H1 (cell line): ENCODE data around the gene BBC3. TPM values are rescaled to one million over a fixed set of nuclear protein-coding genes. Genes with fewer than 3 reads are reported as not detected.

Source experiments
- CEBPB ChIP-seq: IDR thresholded peaks from 2 replicates; pipeline ENCODE4 v1.6.1; 2012; ENCODE audit warnings: low read depth, low read length
- HDAC2 ChIP-seq, 2 experiments: fragments of 300-600 bp in 1 of 2; sonication (generic) in 1 of 2; IDR thresholded peaks; 2 replicates each; pipeline ENCODE4 v1.6.1; 2011 to 2012; ENCODE audit warnings: low read depth in 2 of 2, low read length in 2 of 2, mild to moderate bottlenecking in 2 of 2, moderate library complexity in 2 of 2, borderline replicate concordance in 1 of 2, inconsistent platforms in 1 of 2
- KDM4A ChIP-seq: IDR thresholded peaks from one replicate; pipeline ENCODE4 v1.7.1; 2012; ENCODE audit warnings: low read depth, mild to moderate bottlenecking, moderate library complexity, low read length, inconsistent platforms; ENCODE audit not compliant: severe bottlenecking
- KDM5A ChIP-seq: fragments of 200-600 bp; IDR thresholded peaks from 2 replicates; pipeline ENCODE4 v1.7.1; 2012; ENCODE audit warnings: mild to moderate bottlenecking, low read length, inconsistent platforms, mixed read lengths
- SIX5 ChIP-seq: IDR thresholded peaks from 2 replicates; pipeline ENCODE4 v1.6.1; 2011; ENCODE audit warnings: mild to moderate bottlenecking, low read depth, low read length
- SRF ChIP-seq: IDR thresholded peaks from 2 replicates; pipeline ENCODE4 v1.6.1; 2011; ENCODE audit warnings: mild to moderate bottlenecking, low read depth, low read length, moderate library complexity
- TAF7 ChIP-seq: optimal IDR thresholded peaks from 2 replicates; pipeline ENCODE3; 2011; ENCODE audit warnings: low read depth, mild to moderate bottlenecking, inconsistent platforms, low read length, moderate library complexity, borderline replicate concordance
- YY1 ChIP-seq: IDR thresholded peaks from 2 replicates; pipeline ENCODE4 v1.6.1; 2011; ENCODE audit warnings: low read depth, mild to moderate bottlenecking, low read length
- polyA plus RNA-seq, 7 experiments: library from polyadenylated mRNA; depleted of rRNA in 3 of 7; stranded (reverse) in 5 of 7; unstranded in 2 of 7; fragments of >200 nt in 5 of 7; fragments of 200-250 nt in 2 of 7; gene quantifications; 1 replicate in 5 of 7; 2 replicates in 1 of 7; 4 replicates in 1 of 7; pipeline versions ENCODE4 v1.2.1 to v1.2.3, GENCODE V29; 2011 to 2013; ENCODE audit warnings: missing spikeins in 2 of 7, mixed read lengths in 2 of 7
- total RNA-seq: library from RNA; stranded (reverse); fragmentation: NEBNext Ultra II Directional; extraction: Animal tissue kit (Norgen Biotek cat#: 25700); gene quantifications from 2 replicates; pipeline ENCODE4 v1.2.1, GENCODE V29; 2021

BBC3 gene
- total and polyA plus RNA-seq, 2 of the 8 experiments (the other 6 are each of a cell fraction or from before 2014, with no cell fraction given) = 13.2 to 21.6 TPM

- TF ChIP-seq HDAC2 (IDR thresholded peaks at IDR 0.05; ENCODE audit: borderline replicate concordance in 1 of 2, low read depth in 2 of 2, low read length in 2 of 2) (no peak), YY1 (no peak), TAF7 (no peak), CEBPB (no peak), KDM5A (no peak), SRF (no peak), SIX5 (no peak), KDM4A (peak; percentile 74)
Observed at GRCh38 chr19:47255879-47256692, 25.1 kb upstream of the BBC3 start, which contains the start of gene CCDC9 (continued).
